Mesothelial cell of epicardium (in vitro differentiated cells): Measurements from ENCODE around the gene ASTN2. TPM values are rescaled to one million over a fixed set of nuclear protein-coding genes. Genes with fewer than 3 reads are reported as not detected.

ENCODE experiments used
- DNase-seq, 2 experiments: peaks; one replicate each; pipeline ENCODE4 v3.0.0; 2021; ENCODE audit warnings: low spot score in 2 of 2; ENCODE audit not compliant: unreplicated experiment in 2 of 2
- H3K27ac Mint-ChIP-seq: 2 replicates; pipeline ENCODE4 v1.8.0; 2021; ENCODE audit warnings: mixed read lengths
- H3K27me3 Mint-ChIP-seq: 2 replicates; pipeline ENCODE4 v1.8.0; 2021; ENCODE audit warnings: low read depth, mixed read lengths
- H3K36me3 Mint-ChIP-seq: 2 replicates; pipeline ENCODE4 v1.8.0; 2021; ENCODE audit warnings: mixed read lengths
- H3K4me1 Mint-ChIP-seq: 2 replicates; pipeline ENCODE4 v1.8.0; 2021; ENCODE audit warnings: mixed read lengths
- H3K4me3 Mint-ChIP-seq: 2 replicates; pipeline ENCODE4 v1.8.0; 2021; ENCODE audit warnings: mild to moderate bottlenecking, moderate library complexity, mixed read lengths
- H3K9me3 Mint-ChIP-seq: 2 replicates; pipeline ENCODE4 v1.8.0; 2021; ENCODE audit warnings: mixed read lengths
- CTCF ChIP-seq: fragments of 200-600 bp; sonication (generic); IDR thresholded peaks from one replicate; pipeline ENCODE4 v1.5.0; 2021; ENCODE audit warnings: antibody characterized with exemption; ENCODE audit not compliant: unreplicated experiment
- total RNA-seq: library from RNA; stranded (reverse); gene quantifications from 3 replicates; pipeline ENCODE4 v1.2.1, GENCODE V29; 2021

Gene ASTN2
- total RNA-seq, 1 donor from 2014 or later = 12.2 TPM

- no peak overlapping the region for H3K4me3 Mint-ChIP-seq
- no peak overlapping the region for H3K27ac Mint-ChIP-seq
- DNase-seq = no peak
- H3K36me3 Mint-ChIP-seq = no peaks in the 10 kb centered on the region
- H3K27me3 Mint-ChIP-seq = no peaks in the 10 kb centered on the region
- H3K9me3 Mint-ChIP-seq = no peaks in the 10 kb centered on the region
- H3K4me1 Mint-ChIP-seq = peaks cover 29% of the 10 kb centered on the region
- TF ChIP-seq CTCF = no peak
Measured at GRCh38 chr9:117091529-117091928, 323.3 kb downstream of the ASTN2 start.

GRCh38 chr9:117088786-117089185 lies 326.1 kb downstream of the ASTN2 start:
- H3K4me1 Mint-ChIP-seq = peaks cover 19% of the 10 kb centered on the region
- H3K27me3 Mint-ChIP-seq = no peaks in the 10 kb centered on the region
- no peak overlapping the region for H3K4me3 Mint-ChIP-seq
- no peaks in the 10 kb centered on the region for H3K36me3 Mint-ChIP-seq
- H3K27ac Mint-ChIP-seq = no peak overlapping the region
- no peak for TF ChIP-seq CTCF
- no peak for DNase-seq
- no peaks in the 10 kb centered on the region for H3K9me3 Mint-ChIP-seq

- Mint-ChIP-seq H3K27me3 (no peaks in the 10 kb centered on the region), H3K9me3 (no peaks in the 10 kb centered on the region), H3K27ac (no peak overlapping the region), H3K4me1 (peaks cover 13% of the 10 kb centered on the region), H3K36me3 (no peaks in the 10 kb centered on the region), H3K4me3 (no peak overlapping the region)
- no peak for TF ChIP-seq CTCF
- DNase-seq = no peak
Measured at GRCh38 chr9:117088140-117088539, 326.7 kb downstream of the ASTN2 start.

GRCh38 chr9:117084221-117084620 lies 330.6 kb downstream of the ASTN2 start:
- Mint-ChIP-seq H3K4me1 (no peaks in the 10 kb centered on the region), H3K4me3 (no peak overlapping the region), H3K27me3 (peaks cover 2% of the 10 kb centered on the region), H3K27ac (no peak overlapping the region), H3K36me3 (no peaks in the 10 kb centered on the region), H3K9me3 (no peaks in the 10 kb centered on the region)
- TF ChIP-seq CTCF = no peak
- no peak for DNase-seq

GRCh38 chr9:117083559-117083958 lies 331.3 kb downstream of the ASTN2 start:
- Mint-ChIP-seq H3K9me3 (no peaks in the 10 kb centered on the region), H3K27ac (no peak overlapping the region), H3K36me3 (no peaks in the 10 kb centered on the region), H3K4me3 (no peak overlapping the region), H3K4me1 (no peaks in the 10 kb centered on the region), H3K27me3 (peaks cover 2% of the 10 kb centered on the region)
- TF ChIP-seq CTCF = no peak
- no peak for DNase-seq
